ENCODE measurements around the gene FBXL13.

FBXL13 gene

GRCh38 chr7:102897211-102897631 lies 177.4 kb downstream of the FBXL13 start:
- no peak for DNase-seq (ENCODE audit: low read depth)
- H3K4me3 ChIP-seq (ENCODE audit: low read depth, low read length) = no peak overlapping the region
- TF ChIP-seq CTCF (IDR thresholded peaks at IDR 0.05; ENCODE audit: insufficient read depth, low read depth, low read length, missing control alignments) = no peak

DNA sequence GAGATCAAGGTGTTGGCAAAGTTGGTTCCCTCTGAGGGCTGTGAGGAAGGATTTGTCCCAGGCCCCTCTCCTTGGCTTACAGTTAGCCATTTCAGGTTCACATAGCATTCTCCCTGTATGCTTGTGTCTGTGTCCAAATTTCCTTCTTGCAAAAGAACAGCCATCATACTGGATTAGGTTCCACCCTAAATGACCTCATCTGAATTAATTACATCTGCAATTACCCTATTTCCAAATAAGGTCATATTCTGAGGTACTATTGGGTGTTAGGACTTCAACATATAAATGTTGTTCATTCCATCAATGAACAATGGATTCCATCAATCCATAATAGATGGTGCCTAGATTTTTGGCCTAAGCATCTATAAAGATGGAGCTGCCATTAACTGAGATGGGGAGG lies 178.0 kb downstream of the FBXL13 start:
- DNase-seq (ENCODE audit: low read depth) = no peak
- no peak for TF ChIP-seq CTCF (IDR thresholded peaks at IDR 0.05; ENCODE audit: insufficient read depth, low read depth, low read length, missing control alignments)
- no peak overlapping the region for H3K4me3 ChIP-seq (ENCODE audit: low read depth, low read length)

DNA sequence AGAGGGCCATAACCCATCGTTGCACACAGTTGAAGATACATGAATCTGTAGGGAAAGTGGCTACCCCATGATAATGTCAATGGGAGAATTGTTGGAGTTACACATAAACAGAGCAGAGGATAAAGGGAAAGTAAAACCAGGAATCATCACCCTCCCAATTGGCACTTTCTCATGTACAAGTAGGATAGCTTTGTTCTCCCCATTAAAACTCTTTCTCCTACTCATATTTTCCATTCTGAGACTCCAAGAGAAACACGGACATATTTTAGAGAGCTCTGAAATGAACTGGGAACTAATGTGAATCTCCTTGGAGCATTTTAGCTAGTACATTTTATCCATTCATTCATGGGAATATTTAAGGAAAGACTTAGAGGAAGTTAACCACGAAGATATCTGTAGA lies 179.0 kb downstream of the FBXL13 start:
- no peak for TF ChIP-seq CTCF (IDR thresholded peaks at IDR 0.05; ENCODE audit: insufficient read depth, low read depth, low read length, missing control alignments)
- DNase-seq (ENCODE audit: low read depth) = no peak
- H3K4me3 ChIP-seq (ENCODE audit: low read depth, low read length) = no peak overlapping the region

- TF ChIP-seq CTCF (IDR thresholded peaks at IDR 0.05; ENCODE audit: insufficient read depth, low read depth, low read length, missing control alignments) = no peak
- no peak for DNase-seq (ENCODE audit: low read depth)
- H3K4me3 ChIP-seq (ENCODE audit: low read depth, low read length) = no peak overlapping the region
Observed at GRCh38 chr7:102892631-102893278, 181.8 kb downstream of the FBXL13 start.

DNA sequence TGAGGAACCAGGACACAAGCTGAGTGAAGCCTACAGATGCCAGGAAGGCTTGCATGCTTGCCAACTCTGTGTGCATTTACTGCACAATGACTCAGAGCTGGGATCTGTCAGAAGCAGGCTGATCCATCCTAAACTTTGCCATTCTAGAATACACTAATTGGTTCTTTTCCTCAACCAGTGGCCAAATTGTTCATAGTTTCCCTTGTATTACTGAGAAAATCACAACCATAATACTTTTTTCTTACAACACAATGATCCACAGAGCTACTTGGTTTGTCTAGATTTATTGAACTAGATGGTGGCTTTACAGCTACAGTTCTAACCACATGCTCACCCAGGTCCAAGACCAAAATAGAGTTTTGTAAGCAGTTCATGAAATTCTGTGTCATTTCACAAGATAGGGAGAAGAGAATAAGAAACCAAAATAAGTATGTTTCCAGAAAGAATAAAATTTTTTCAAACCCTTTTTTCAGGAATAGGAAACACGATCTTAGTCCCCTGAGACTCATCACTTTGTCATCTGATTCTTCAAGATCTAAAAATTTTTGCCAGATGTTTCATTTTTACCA lies 182.8 kb downstream of the FBXL13 start:
- no peak for TF ChIP-seq CTCF (IDR thresholded peaks at IDR 0.05; ENCODE audit: insufficient read depth, low read depth, low read length, missing control alignments)
- DNase-seq (ENCODE audit: low read depth) = no peak
- no peak overlapping the region for H3K4me3 ChIP-seq (ENCODE audit: low read depth, low read length)

DNA sequence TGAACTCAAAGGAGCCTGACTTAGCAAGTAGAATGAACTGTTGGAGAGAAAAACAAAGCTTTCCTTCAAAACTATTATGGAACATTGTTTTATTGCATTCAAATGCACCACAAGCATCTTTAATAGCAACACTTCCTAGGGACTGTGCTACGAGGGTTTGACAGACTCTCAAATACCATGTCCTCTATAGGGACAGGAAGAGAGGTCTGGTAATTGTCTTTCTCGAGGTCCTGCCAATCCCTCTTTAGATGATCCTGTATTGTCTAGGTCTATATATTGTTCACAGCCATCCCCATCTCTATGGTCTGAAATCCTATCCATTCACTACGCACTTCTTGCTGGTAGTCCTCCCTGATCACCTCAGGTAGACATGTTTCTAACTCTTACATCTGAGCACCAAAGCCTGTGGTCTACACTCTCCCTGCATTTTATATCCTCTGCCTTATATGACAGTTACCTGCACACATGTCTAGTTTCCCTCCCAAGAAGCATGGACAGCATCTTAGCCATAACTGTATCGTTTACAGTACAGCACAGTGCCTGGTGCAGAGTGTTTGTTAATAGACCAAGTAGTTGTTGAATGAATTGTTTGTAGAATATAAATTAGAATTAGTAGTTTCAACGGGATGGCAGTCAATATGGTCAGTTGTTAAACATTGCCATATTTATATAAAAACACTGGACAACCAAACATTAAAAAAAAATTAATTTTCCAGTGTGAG lies 183.5 kb downstream of the FBXL13 start:
- H3K4me3 ChIP-seq (ENCODE audit: low read depth, low read length) = no peak overlapping the region
- no peak for TF ChIP-seq CTCF (IDR thresholded peaks at IDR 0.05; ENCODE audit: insufficient read depth, low read depth, low read length, missing control alignments)
- no peak for DNase-seq (ENCODE audit: low read depth)

All from GM12865 (cell line).